ENCODE data around the gene FAM98A. TPM values are rescaled to one million over a fixed set of nuclear protein-coding genes. Genes with fewer than 3 reads are reported as not detected.
A peak's percentile ranks its signal among the peaks of the same experiment; 100 is the strongest.

Gene FAM98A
- polyA plus RNA-seq, 1 of the 3 experiments (the other 2 are of a cell fraction) = 231 TPM

DNA sequence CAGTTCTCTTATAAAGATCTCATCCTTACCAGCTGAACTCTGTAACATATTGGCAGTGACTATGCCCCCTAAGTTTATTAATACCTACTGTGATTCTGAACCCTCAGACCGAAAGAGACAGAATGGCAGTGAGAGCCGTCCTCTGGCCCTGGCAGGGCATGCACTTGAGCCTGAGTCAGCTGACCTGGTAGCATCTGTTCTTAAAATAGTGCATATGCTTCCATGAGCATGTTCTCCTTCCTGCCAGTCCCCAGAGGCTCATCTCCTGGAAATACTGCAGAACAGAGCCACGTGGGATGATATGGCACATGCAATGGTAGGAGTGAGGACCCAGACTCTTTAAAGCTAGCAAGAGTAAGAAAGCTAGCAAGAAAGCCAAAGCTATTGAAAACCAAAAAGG, 63.7 kb downstream of the FAM98A start:
- Histone ChIP-seq H3K4me1 (ENCODE audit: control insufficient read depth in 1 of 2, insufficient read depth in 2 of 2, low read depth in 1 of 2, low read length in 1 of 2) (peaks cover 2 to 17% of the 10 kb centered on the region in 2 experiments; a peak in 3 of 4 replicates), H3K4me3 (ENCODE audit: low read depth in 2 of 2, low read length in 1 of 2) (no peak overlapping the region), H3K9me2 (no peaks in the 10 kb centered on the region), H3K36me3 (replicated peaks in 1 of 2; ENCODE audit: control insufficient read depth in 1 of 2, insufficient read depth in 2 of 2, low read length in 1 of 2) (peaks cover 4 to 9% of the 10 kb centered on the region in 2 experiments), H2AFZ (ENCODE audit: low read depth) (peak overlapping the region; percentile 26; the same call in 1 of the 2 replicates), H3K79me2 (ENCODE audit: insufficient read depth) (no peaks in the 10 kb centered on the region), H4K20me1 (ENCODE audit: insufficient read depth) (no peaks in the 10 kb centered on the region), H3K27me3 (ENCODE audit: insufficient read depth) (no peaks in the 10 kb centered on the region), H3F3A (replicated peaks; ENCODE audit: insufficient read depth) (peaks cover 21% of the 10 kb centered on the region), H3K27ac (ENCODE audit: low read depth in 2 of 2, low read length in 1 of 2) (no peak overlapping the region), H3K4me2 (peak overlapping the region; percentile 20; the same call in 1 of the 2 replicates), H3K9ac (no peak overlapping the region), H3K9me3 (no peaks in the 10 kb centered on the region)
- DNase-seq = no peak
- WGBS (ENCODE audit: low lambda C conversion rate) = 54% methylated on average over 3 of the region's 3 CpGs
- CTCF ChIA-PET = interaction anchor here (1.2 kb wide), 1 partner anchor 60 kb away, joined by 3 read pairs; the partner anchor contains the start of gene RASGRP3
- POLR2A ChIA-PET = no interaction called here
- TF ChIP-seq FOXJ3 (CRISPR knock-in tag; IDR thresholded peaks at IDR 0.05) = no peak
- TF ChIP-seq, protein P1, sequence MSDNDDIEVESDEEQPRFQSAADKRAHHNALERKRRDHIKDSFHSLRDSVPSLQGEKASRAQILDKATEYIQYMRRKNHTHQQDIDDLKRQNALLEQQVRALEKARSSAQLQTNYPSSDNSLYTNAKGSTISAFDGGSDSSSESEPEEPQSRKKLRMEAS (IDR thresholded peaks at IDR 0.05; ENCODE audit: low read depth) = 0 out of 2 replicates have a peak, but pooled peaks have one; percentile 36
- TF ChIP-seq, protein P2, sequence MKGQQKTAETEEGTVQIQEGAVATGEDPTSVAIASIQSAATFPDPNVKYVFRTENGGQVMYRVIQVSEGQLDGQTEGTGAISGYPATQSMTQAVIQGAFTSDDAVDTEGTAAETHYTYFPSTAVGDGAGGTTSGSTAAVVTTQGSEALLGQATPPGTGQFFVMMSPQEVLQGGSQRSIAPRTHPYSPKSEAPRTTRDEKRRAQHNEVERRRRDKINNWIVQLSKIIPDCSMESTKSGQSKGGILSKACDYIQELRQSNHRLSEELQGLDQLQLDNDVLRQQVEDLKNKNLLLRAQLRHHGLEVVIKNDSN (IDR thresholded peaks at IDR 0.05; ENCODE audit: borderline replicate concordance, low read depth) = peak; percentile 45; the same call in 1 of the 2 replicates
- TF ChIP-seq, protein P3, sequence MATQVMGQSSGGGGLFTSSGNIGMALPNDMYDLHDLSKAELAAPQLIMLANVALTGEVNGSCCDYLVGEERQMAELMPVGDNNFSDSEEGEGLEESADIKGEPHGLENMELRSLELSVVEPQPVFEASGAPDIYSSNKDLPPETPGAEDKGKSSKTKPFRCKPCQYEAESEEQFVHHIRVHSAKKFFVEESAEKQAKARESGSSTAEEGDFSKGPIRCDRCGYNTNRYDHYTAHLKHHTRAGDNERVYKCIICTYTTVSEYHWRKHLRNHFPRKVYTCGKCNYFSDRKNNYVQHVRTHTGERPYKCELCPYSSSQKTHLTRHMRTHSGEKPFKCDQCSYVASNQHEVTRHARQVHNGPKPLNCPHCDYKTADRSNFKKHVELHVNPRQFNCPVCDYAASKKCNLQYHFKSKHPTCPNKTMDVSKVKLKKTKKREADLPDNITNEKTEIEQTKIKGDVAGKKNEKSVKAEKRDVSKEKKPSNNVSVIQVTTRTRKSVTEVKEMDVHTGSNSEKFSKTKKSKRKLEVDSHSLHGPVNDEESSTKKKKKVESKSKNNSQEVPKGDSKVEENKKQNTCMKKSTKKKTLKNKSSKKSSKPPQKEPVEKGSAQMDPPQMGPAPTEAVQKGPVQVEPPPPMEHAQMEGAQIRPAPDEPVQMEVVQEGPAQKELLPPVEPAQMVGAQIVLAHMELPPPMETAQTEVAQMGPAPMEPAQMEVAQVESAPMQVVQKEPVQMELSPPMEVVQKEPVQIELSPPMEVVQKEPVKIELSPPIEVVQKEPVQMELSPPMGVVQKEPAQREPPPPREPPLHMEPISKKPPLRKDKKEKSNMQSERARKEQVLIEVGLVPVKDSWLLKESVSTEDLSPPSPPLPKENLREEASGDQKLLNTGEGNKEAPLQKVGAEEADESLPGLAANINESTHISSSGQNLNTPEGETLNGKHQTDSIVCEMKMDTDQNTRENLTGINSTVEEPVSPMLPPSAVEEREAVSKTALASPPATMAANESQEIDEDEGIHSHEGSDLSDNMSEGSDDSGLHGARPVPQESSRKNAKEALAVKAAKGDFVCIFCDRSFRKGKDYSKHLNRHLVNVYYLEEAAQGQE (IDR thresholded peaks at IDR 0.05; ENCODE audit: low read depth, low read length) = no peak

Small RNAs within 50 kb of the gene (small RNA-seq; reads per million reads assigned to genes)
- gene ATP6V0E1P3 = 0 reads per million in 7 experiments

Other genes with a start within 250 kb of the FAM98A start
- 72.5 and 152 TPM in 2 replicates for gene RASGRP3, start 122.7 kb downstream of the FAM98A start, polyA plus RNA-seq (2012; rRNA removed)

Data from SK-N-SH (cell line).